ENCODE measurements around the gene SFMBT1. TPM values are rescaled to one million over a fixed set of nuclear protein-coding genes. Genes with fewer than 3 reads are reported as not detected.
A peak's percentile ranks its signal among the peaks of the same experiment; 100 is the strongest.

The SFMBT1 gene
- total and polyA plus RNA-seq, 2 donors (not counting 1 experiment from before 2014, with no cell fraction given) = 3.7 to 5.6 TPM

GRCh38 chr3:52971895-52972294 lies 74.0 kb downstream of the SFMBT1 start:
- no peak for DNase-seq (ENCODE audit: low read depth in 2 of 2)
- Histone ChIP-seq H3K27me3 (ENCODE audit: control insufficient read depth, insufficient read depth, low read length) (no peaks in the 10 kb centered on the region), H3K9me3 (ENCODE audit: control insufficient read depth, insufficient read depth, low read depth, low read length) (no peaks in the 10 kb centered on the region), H3K9ac (ENCODE audit: insufficient read depth, low read length) (no peak overlapping the region), H3K27ac (ENCODE audit: insufficient read depth, low read length) (no peak overlapping the region), H3K36me3 (ENCODE audit: control insufficient read depth, insufficient read depth, low read length) (no peaks in the 10 kb centered on the region), H3K4me1 (ENCODE audit: control insufficient read depth, extremely low read depth, insufficient read depth, low read length) (no peaks in the 10 kb centered on the region), H4K20me1 (ENCODE audit: control insufficient read depth, extremely low read depth, insufficient read depth, low read length) (no peaks in the 10 kb centered on the region), H3K4me2 (ENCODE audit: extremely low read depth, insufficient read depth, low read length) (no peak overlapping the region), H3K4me3 (replicated peaks in 1 of 4; ENCODE audit: control extremely low read depth in 1 of 4, insufficient read depth in 1 of 4, low read depth in 3 of 4, low read length in 4 of 4) (no peak overlapping the region), H2AFZ (ENCODE audit: low read length) (no peak overlapping the region), H3K79me2 (ENCODE audit: control insufficient read depth, insufficient read depth, low read length) (no peaks in the 10 kb centered on the region)
- no peak for TF ChIP-seq EZH2 (IDR thresholded peaks at IDR 0.05; ENCODE audit: low read length, missing control alignments)
- no peak for TF ChIP-seq CTCF (conservative IDR thresholded peaks at IDR 0.05 in 1 of 2, IDR thresholded peaks at IDR 0.05 in 1 of 2; ENCODE audit: low read depth in 1 of 2, low read length in 2 of 2)

- Histone ChIP-seq H4K20me1 (ENCODE audit: control insufficient read depth, extremely low read depth, insufficient read depth, low read length) (no peaks in the 10 kb centered on the region), H3K36me3 (ENCODE audit: control insufficient read depth, insufficient read depth, low read length) (no peaks in the 10 kb centered on the region), H3K27me3 (ENCODE audit: control insufficient read depth, insufficient read depth, low read length) (no peaks in the 10 kb centered on the region), H3K4me3 (replicated peaks in 1 of 4; ENCODE audit: control extremely low read depth in 1 of 4, insufficient read depth in 1 of 4, low read depth in 3 of 4, low read length in 4 of 4) (no peak overlapping the region), H3K4me2 (ENCODE audit: extremely low read depth, insufficient read depth, low read length) (no peak overlapping the region), H3K9me3 (ENCODE audit: control insufficient read depth, insufficient read depth, low read depth, low read length) (no peaks in the 10 kb centered on the region), H2AFZ (ENCODE audit: low read length) (no peak overlapping the region), H3K4me1 (ENCODE audit: control insufficient read depth, extremely low read depth, insufficient read depth, low read length) (no peaks in the 10 kb centered on the region), H3K9ac (ENCODE audit: insufficient read depth, low read length) (no peak overlapping the region), H3K27ac (ENCODE audit: insufficient read depth, low read length) (no peak overlapping the region), H3K79me2 (ENCODE audit: control insufficient read depth, insufficient read depth, low read length) (no peaks in the 10 kb centered on the region)
- no peak for TF ChIP-seq CTCF (conservative IDR thresholded peaks at IDR 0.05 in 1 of 2, IDR thresholded peaks at IDR 0.05 in 1 of 2; ENCODE audit: low read depth in 1 of 2, low read length in 2 of 2)
- TF ChIP-seq EZH2 (IDR thresholded peaks at IDR 0.05; ENCODE audit: low read length, missing control alignments) = no peak
- DNase-seq (ENCODE audit: low read depth in 2 of 2) = peak in 1 of 2 donors; percentile 1
Observed at GRCh38 chr3:52967398-52967797, 78.5 kb downstream of the SFMBT1 start.

GRCh38 chr3:52962160-52962559 lies 83.7 kb downstream of the SFMBT1 start:
- no peak overlapping the region for H3K4me3 ChIP-seq (replicated peaks in 1 of 4; ENCODE audit: control extremely low read depth in 1 of 4, insufficient read depth in 1 of 4, low read depth in 3 of 4, low read length in 4 of 4)
- H3K79me2 ChIP-seq (ENCODE audit: control insufficient read depth, insufficient read depth, low read length) = no peaks in the 10 kb centered on the region
- H4K20me1 ChIP-seq (ENCODE audit: control insufficient read depth, extremely low read depth, insufficient read depth, low read length) = no peaks in the 10 kb centered on the region
- H2AFZ ChIP-seq (ENCODE audit: low read length) = no peak overlapping the region
- no peak overlapping the region for H3K9ac ChIP-seq (ENCODE audit: insufficient read depth, low read length)
- no peaks in the 10 kb centered on the region for H3K36me3 ChIP-seq (ENCODE audit: control insufficient read depth, insufficient read depth, low read length)
- H3K4me1 ChIP-seq (ENCODE audit: control insufficient read depth, extremely low read depth, insufficient read depth, low read length) = no peaks in the 10 kb centered on the region
- no peak overlapping the region for H3K4me2 ChIP-seq (ENCODE audit: extremely low read depth, insufficient read depth, low read length)
- no peak for DNase-seq (ENCODE audit: low read depth in 2 of 2)
- no peak for TF ChIP-seq EZH2 (IDR thresholded peaks at IDR 0.05; ENCODE audit: low read length, missing control alignments)
- no peak for TF ChIP-seq CTCF (conservative IDR thresholded peaks at IDR 0.05 in 1 of 2, IDR thresholded peaks at IDR 0.05 in 1 of 2; ENCODE audit: low read depth in 1 of 2, low read length in 2 of 2)
- no peak overlapping the region for H3K27ac ChIP-seq (ENCODE audit: insufficient read depth, low read length)
- H3K9me3 ChIP-seq (ENCODE audit: control insufficient read depth, insufficient read depth, low read depth, low read length) = no peaks in the 10 kb centered on the region
- H3K27me3 ChIP-seq (ENCODE audit: control insufficient read depth, insufficient read depth, low read length) = no peaks in the 10 kb centered on the region
